ENCODE measurements around the gene BTBD7.

BTBD7 gene

GRCh38 chr14:93329965-93330608, 2.7 kb downstream of the BTBD7 start:
- no peak for DNase-seq (ENCODE audit: low read depth in 2 of 2)

GRCh38 chr14:93328546-93328945, 4.3 kb downstream of the BTBD7 start:
- DNase-seq (ENCODE audit: low read depth in 2 of 2): no peak

GRCh38 chr14:93326196-93326595, 6.6 kb downstream of the BTBD7 start:
- DNase-seq (ENCODE audit: low read depth in 2 of 2): no peak

GRCh38 chr14:93323600-93324174, 9.1 kb downstream of the BTBD7 start:
- DNase-seq (ENCODE audit: low read depth in 2 of 2): no peak

GRCh38 chr14:93322929-93323599, 9.8 kb downstream of the BTBD7 start:
- DNase-seq (ENCODE audit: low read depth in 2 of 2): no peak

GRCh38 chr14:93320489-93320888, 12.3 kb downstream of the BTBD7 start:
- no peak for DNase-seq (ENCODE audit: low read depth in 2 of 2)

GRCh38 chr14:93319958-93320357, 12.9 kb downstream of the BTBD7 start:
- DNase-seq (ENCODE audit: low read depth in 2 of 2): no peak

GRCh38 chr14:93319494-93319893, 13.3 kb downstream of the BTBD7 start:
- no peak for DNase-seq (ENCODE audit: low read depth in 2 of 2)

GRCh38 chr14:93318927-93319326, 13.9 kb downstream of the BTBD7 start:
- DNase-seq (ENCODE audit: low read depth in 2 of 2): no peak

- DNase-seq (ENCODE audit: low read depth in 2 of 2): no peak
Measured at GRCh38 chr14:93317875-93318807, 14.7 kb downstream of the BTBD7 start.

- DNase-seq (ENCODE audit: low read depth in 2 of 2): no peak
Measured at GRCh38 chr14:93317210-93317874, 15.5 kb downstream of the BTBD7 start.

GRCh38 chr14:93316716-93317115, 16.1 kb downstream of the BTBD7 start:
- no peak for DNase-seq (ENCODE audit: low read depth in 2 of 2)

- no peak for DNase-seq (ENCODE audit: low read depth in 2 of 2)
Measured at GRCh38 chr14:93315575-93315974, 17.3 kb downstream of the BTBD7 start.

- no peak for DNase-seq (ENCODE audit: low read depth in 2 of 2)
Measured at GRCh38 chr14:93311082-93311481, 21.8 kb downstream of the BTBD7 start.

GRCh38 chr14:93309427-93309966, 23.3 kb downstream of the BTBD7 start:
- no peak for DNase-seq (ENCODE audit: low read depth in 2 of 2)

GRCh38 chr14:93308686-93309345, 24.0 kb downstream of the BTBD7 start:
- DNase-seq (ENCODE audit: low read depth in 2 of 2): no peak

- no peak for DNase-seq (ENCODE audit: low read depth in 2 of 2)
Measured at GRCh38 chr14:93306812-93307211, 26.0 kb downstream of the BTBD7 start.

GRCh38 chr14:93305725-93306418, 27.0 kb downstream of the BTBD7 start:
- DNase-seq (ENCODE audit: low read depth in 2 of 2): no peak

GRCh38 chr14:93304771-93305170, 28.1 kb downstream of the BTBD7 start:
- no peak for DNase-seq (ENCODE audit: low read depth in 2 of 2)

- DNase-seq (ENCODE audit: low read depth in 2 of 2): no peak
Measured at GRCh38 chr14:93303659-93304058, 29.2 kb downstream of the BTBD7 start.
